ENCODE results near the gene GLRA1.

GLRA1 gene

GRCh38 chr5:151924564-151925301, at the start of gene GLRA1:
GLRA1 (minus strand) TSS chr5:151924851; CDS start chr5:151924549, 302 bp downstream.
- DNase-seq: peak in 1 of 2 experiments; percentile 0

DNA sequence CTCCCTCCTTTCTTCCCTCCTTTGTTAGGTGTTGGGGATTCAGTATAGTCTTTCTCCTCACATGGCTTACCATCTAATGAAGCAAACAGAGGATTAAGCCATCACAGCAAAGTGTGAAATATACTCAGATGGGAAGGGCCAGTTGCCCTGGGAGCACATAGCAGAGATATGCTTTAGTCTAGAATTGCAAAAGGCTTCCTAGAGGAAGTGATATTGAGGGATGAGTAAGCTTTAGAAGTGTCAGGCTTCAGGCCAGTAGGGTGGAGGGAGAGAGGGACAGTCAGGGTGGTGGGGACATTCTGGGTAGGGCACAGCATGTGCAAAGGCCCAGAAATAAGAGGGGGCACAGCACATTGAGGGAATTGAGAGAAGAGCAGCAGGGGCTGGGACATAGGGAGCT, 46.2 kb upstream of the GLRA1 start:
- no peak for DNase-seq

DNA sequence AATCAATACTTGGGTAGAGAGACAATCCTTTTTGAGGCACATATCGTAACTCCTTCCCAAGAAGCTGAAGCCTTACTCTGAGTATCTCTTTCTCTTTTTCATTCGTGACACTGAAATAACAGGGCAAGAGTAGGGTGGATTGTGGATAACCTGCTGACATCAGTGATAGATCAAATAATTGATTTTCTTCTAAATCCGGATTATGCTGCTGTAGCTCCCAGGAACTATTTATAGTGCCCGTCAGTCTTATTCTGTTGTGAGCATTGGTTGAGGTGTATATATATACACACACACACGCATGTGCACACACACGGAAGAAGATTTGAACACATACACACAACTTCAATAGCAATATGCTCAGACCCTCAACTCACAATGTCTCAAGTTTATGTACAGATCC, 43.2 kb upstream of the GLRA1 start:
- no peak for DNase-seq

GRCh38 chr5:151966046-151966445, 41.4 kb upstream of the GLRA1 start:
- DNase-seq: no peak

DNA sequence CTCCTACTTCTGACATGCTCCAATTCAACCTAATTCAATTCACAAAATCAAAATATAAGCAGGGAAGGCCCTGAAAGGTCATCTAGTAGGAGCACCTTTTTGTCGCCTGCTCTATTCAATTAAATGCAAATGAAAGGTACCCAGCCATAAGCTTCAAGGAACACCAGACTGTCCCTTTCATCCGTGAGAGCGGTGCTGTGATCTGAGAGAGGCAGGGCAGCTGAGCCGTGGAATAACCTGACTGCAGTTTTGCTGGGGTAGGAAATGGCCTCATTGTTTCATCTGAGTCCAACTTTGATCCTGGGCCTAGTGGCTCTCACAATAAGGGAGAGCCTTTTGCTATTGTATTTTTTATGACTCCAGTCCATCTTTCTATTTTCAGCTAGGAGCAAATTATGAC, 39.8 kb upstream of the GLRA1 start:
- DNase-seq: no peak

DNA sequence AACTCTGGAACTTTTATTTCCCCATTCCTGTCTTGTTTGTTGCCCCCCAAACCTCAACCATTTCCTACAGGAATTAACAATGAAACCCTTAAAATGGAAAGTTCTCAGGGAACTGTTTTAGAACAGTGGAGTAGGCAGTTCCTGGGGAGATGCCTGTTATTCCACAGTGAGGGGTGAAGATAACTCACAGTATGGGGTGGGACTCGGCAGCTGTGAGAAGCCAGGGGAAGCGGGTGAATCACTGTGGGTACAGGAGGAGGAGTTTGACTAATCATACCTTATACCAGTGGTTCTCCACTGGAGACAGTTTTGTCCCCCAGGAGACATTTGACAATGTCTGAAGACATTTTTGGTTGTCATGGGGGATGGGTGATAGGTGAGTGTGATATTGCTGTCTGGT, 36.9 kb upstream of the GLRA1 start:
- no peak for DNase-seq

DNA sequence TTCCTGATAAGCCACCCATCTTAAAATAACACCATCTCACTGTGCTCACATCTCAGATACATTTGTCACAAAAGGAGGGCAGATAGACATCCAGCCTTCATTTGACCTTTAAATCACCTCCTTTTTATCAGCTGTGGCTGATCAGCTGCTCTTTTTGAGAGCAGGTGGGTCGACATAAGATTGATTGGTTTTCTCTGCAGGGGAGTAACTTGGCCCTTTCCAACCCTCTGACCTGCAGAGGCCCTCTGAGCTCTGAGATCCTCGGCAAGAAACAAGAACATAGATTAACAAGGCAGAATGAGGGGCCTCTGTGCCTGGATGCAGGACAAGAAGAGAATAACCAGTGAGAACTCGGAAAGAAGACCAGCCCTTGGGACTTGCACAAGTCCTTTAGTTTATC, 33.5 kb upstream of the GLRA1 start:
- no peak for DNase-seq

- no peak for DNase-seq
Measured at GRCh38 chr5:151956725-151957124, 32.1 kb upstream of the GLRA1 start.

- no peak for DNase-seq
Measured at GRCh38 chr5:151954255-151954654, 29.6 kb upstream of the GLRA1 start.

- no peak for DNase-seq
Measured at GRCh38 chr5:151953833-151954232, 29.2 kb upstream of the GLRA1 start.

GRCh38 chr5:151952238-151952637, 27.6 kb upstream of the GLRA1 start:
- DNase-seq: no peak

DNA sequence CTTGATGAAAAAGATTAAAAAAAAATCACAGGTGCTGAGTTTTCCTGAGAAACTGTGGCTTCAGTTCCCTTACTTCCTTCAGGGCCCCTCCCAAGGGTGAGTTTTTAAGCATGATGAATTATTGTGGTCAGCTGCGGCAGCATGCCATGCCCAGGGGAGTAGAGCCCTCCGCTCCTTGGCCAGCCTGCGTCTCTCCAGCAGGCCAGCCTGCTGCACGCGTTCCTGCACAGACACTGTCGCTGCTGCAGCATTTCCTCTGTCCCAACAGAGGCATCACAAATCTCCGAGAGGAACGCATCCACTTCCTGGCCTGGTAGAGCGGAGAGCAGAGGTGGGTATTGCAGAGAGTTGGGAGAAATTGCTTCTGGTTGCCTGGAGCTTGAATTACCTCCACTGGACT, 26.1 kb upstream of the GLRA1 start:
- DNase-seq: no peak

GRCh38 chr5:151949701-151950308, 25.2 kb upstream of the GLRA1 start:
- DNase-seq: no peak

- DNase-seq: no peak
Measured at GRCh38 chr5:151949113-151949512, 24.5 kb upstream of the GLRA1 start.

GRCh38 chr5:151947931-151948608, 23.4 kb upstream of the GLRA1 start:
- no peak for DNase-seq

DNA sequence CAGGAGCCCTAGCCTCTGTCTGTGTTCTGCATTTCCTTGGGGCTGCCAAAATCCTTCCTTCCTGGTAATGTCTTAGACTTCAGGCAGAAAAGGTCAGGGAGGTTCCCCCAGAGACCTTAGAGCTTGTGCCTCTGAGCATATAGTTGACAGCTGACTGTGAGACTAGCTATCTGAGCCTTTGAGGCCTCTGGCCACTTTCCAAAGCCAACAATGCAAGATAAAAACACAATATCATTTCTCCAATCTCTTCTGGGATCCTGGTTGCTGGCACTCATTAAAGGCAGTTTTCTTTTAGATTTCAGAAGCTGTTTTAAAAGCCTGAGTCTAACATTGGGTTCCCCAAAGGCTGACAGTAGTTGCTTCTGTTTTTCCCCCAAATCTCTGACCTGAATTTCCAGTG, 13.2 kb upstream of the GLRA1 start:
- no peak for DNase-seq

- no peak for DNase-seq
Measured at GRCh38 chr5:151935135-151935695, 10.6 kb upstream of the GLRA1 start.

DNA sequence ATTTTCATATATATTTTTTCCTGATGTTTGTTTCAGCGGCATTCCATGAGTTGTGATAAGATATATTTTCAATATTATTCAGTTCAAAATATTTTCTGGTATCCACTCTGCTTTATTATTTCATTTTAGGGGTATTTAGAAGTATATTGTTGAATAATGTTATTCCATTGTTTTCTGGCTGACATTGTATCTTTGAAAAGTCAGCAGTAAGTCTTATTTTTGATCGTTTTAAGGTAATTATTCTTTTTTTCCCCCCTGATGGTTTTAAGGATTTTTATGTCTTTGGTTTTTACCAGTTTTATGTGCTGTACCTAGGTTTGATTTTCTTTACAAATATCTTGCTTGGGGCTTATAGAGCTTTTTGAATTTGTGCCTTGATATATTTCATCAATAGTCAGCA, 6.6 kb upstream of the GLRA1 start:
- DNase-seq: no peak

GRCh38 chr5:151926188-151926587, 1.5 kb upstream of the GLRA1 start:
- no peak for DNase-seq

- no peak for DNase-seq
Measured at GRCh38 chr5:151925340-151925739, 689 bp upstream of the GLRA1 start.

- no peak for DNase-seq
Measured at GRCh38 chr5:151923866-151924476, 680 bp downstream of the GLRA1 start.

- DNase-seq: no peak
Measured at GRCh38 chr5:151921916-151922315, 2.7 kb downstream of the GLRA1 start.

- no peak for DNase-seq
Measured at GRCh38 chr5:151917904-151918303, 6.7 kb downstream of the GLRA1 start.
